A172 (cell line): ENCODE data around the gene LACC1. TPM values are rescaled to one million over a fixed set of nuclear protein-coding genes. Genes with fewer than 3 reads are reported as not detected.

Source experiments
- DNase-seq: peaks from one replicate; pipeline ENCODE4 v3.0.0-alpha.2; 2015; ENCODE audit warnings: low spot score
- total RNA-seq: library from RNA; depleted of rRNA; stranded (reverse); fragments of >200 nt; shearing (Covaris generic); gene quantifications from 2 replicates; pipeline ENCODE4 v1.2.3, GENCODE V29; 2014; rRNA removed

The LACC1 gene
- total RNA-seq = 3.1 and 7.9 TPM in 2 replicates

- DNase-seq = no peak
Observed at GRCh38 chr13:43879755-43880181, at the start of gene LACC1. LACC1 (plus strand) TSS chr13:43879904; CDS start chr13:43880986, 1,082 bp downstream.

- no peak for DNase-seq
Observed at GRCh38 chr13:43830497-43830881, 49.2 kb upstream of the LACC1 start.

GRCh38 chr13:43831088-43831487, 48.6 kb upstream of the LACC1 start:
- peak; percentile 21 for DNase-seq

GRCh38 chr13:43835701-43836100, 44.0 kb upstream of the LACC1 start:
- peak; percentile 28 for DNase-seq

- peak; percentile 71 for DNase-seq
Observed at GRCh38 chr13:43838909-43839308, 40.8 kb upstream of the LACC1 start.

GRCh38 chr13:43846496-43847158, 33.1 kb upstream of the LACC1 start:
- no peak for DNase-seq

- peak; percentile 42 for DNase-seq
Observed at GRCh38 chr13:43848001-43848649, 31.6 kb upstream of the LACC1 start.

GRCh38 chr13:43850873-43851272, 28.8 kb upstream of the LACC1 start:
- DNase-seq = no peak

- no peak for DNase-seq
Observed at GRCh38 chr13:43852923-43853404, 26.7 kb upstream of the LACC1 start.

GRCh38 chr13:43861863-43862262, 17.8 kb upstream of the LACC1 start:
- DNase-seq = no peak

- DNase-seq = peak; percentile 28
Observed at GRCh38 chr13:43864921-43865320, 14.8 kb upstream of the LACC1 start.

GRCh38 chr13:43865892-43866291, 13.8 kb upstream of the LACC1 start:
- DNase-seq = peak; percentile 54

- DNase-seq = no peak
Observed at GRCh38 chr13:43872181-43872580, 7.5 kb upstream of the LACC1 start.

- peak; percentile 17 for DNase-seq
Observed at GRCh38 chr13:43874504-43875092, 5.1 kb upstream of the LACC1 start.

- DNase-seq = no peak
Observed at GRCh38 chr13:43876366-43876765, 3.3 kb upstream of the LACC1 start.

GRCh38 chr13:43877326-43877725, 2.4 kb upstream of the LACC1 start:
- DNase-seq = no peak

GRCh38 chr13:43877766-43878165, 1.9 kb upstream of the LACC1 start:
- no peak for DNase-seq

- peak; percentile 59 for DNase-seq
Observed at GRCh38 chr13:43878892-43879754, 581 bp upstream of the LACC1 start, which contains the start of gene CCDC122. CCDC122 (minus strand) TSS chr13:43879740; CDS start chr13:43869376, 10,364 bp downstream.

- no peak for DNase-seq
Observed at GRCh38 chr13:43880214-43880855, 631 bp downstream of the LACC1 start.

- no peak for DNase-seq
Observed at GRCh38 chr13:43880926-43881325, 1.2 kb downstream of the LACC1 start.

- no peak for DNase-seq
Observed at GRCh38 chr13:43881580-43881979, 1.9 kb downstream of the LACC1 start.
